ENCODE results near the gene MARCHF9.
A peak's percentile ranks its signal among the peaks of the same experiment; 100 is the strongest.
"Not testable (repeated sequence)": the region's sequence is repeated elsewhere in the genome, so short reads cannot be mapped to it uniquely, and the experiment has no call there.

MARCHF9 gene

GRCh38 chr12:57771236-57771872 is 16.5 kb downstream of the MARCHF9 start:
- DNase-seq (ENCODE audit: low spot score), result peak; percentile 97

GRCh38 chr12:57771873-57772428 is 17.0 kb downstream of the MARCHF9 start, which contains the start of gene METTL1:
Gene METTL1, minus strand, starts transcription at chr12:57772105. Its CDS starts 22 bp downstream, at chr12:57772083.
- peak; percentile 96 for DNase-seq (ENCODE audit: low spot score)

GRCh38 chr12:57772429-57773322 is 17.8 kb downstream of the MARCHF9 start, which contains the start of gene EEF1AKMT3:
Gene EEF1AKMT3, plus strand, starts transcription at chr12:57772614. Its CDS starts 111 bp downstream, at chr12:57772725.
- peak; percentile 71 for DNase-seq (ENCODE audit: low spot score)

- DNase-seq (ENCODE audit: low spot score), result not testable (repeated sequence)
Measured at GRCh38 chr12:57774634-57775033, 19.7 kb downstream of the MARCHF9 start.

- no peak for DNase-seq (ENCODE audit: low spot score)
Measured at GRCh38 chr12:57775044-57775443, 20.1 kb downstream of the MARCHF9 start.

- DNase-seq (ENCODE audit: low spot score), result no peak
Measured at GRCh38 chr12:57775563-57776246, 20.8 kb downstream of the MARCHF9 start.

- no peak for DNase-seq (ENCODE audit: low spot score)
Measured at GRCh38 chr12:57776247-57776587, 21.3 kb downstream of the MARCHF9 start.

- DNase-seq (ENCODE audit: low spot score), result no peak
Measured at GRCh38 chr12:57777367-57777766, 22.5 kb downstream of the MARCHF9 start.

GRCh38 chr12:57777911-57778310 is 23.0 kb downstream of the MARCHF9 start:
- no peak for DNase-seq (ENCODE audit: low spot score)

- DNase-seq (ENCODE audit: low spot score), result no peak
Measured at GRCh38 chr12:57779736-57780135, 24.8 kb downstream of the MARCHF9 start.

- DNase-seq (ENCODE audit: low spot score), result no peak
Measured at GRCh38 chr12:57780284-57780897, 25.5 kb downstream of the MARCHF9 start.

- no peak for DNase-seq (ENCODE audit: low spot score)
Measured at GRCh38 chr12:57781244-57781643, 26.3 kb downstream of the MARCHF9 start.

- DNase-seq (ENCODE audit: low spot score), result no peak
Measured at GRCh38 chr12:57781801-57782200, 26.9 kb downstream of the MARCHF9 start.

- DNase-seq (ENCODE audit: low spot score), result no peak
Measured at GRCh38 chr12:57782243-57782607, 27.3 kb downstream of the MARCHF9 start.

- DNase-seq (ENCODE audit: low spot score), result peak; percentile 79
Measured at GRCh38 chr12:57782608-57783465, 27.9 kb downstream of the MARCHF9 start, which contains the start of gene TSFM. Gene TSFM, plus strand, starts transcription at chr12:57782787. Its CDS starts 15 bp downstream, at chr12:57782802.

- no peak for DNase-seq (ENCODE audit: low spot score)
Measured at GRCh38 chr12:57783466-57783801, 28.5 kb downstream of the MARCHF9 start.

GRCh38 chr12:57783861-57784260 is 29.0 kb downstream of the MARCHF9 start:
- no peak for DNase-seq (ENCODE audit: low spot score)

GRCh38 chr12:57793920-57794319 is 39.0 kb downstream of the MARCHF9 start:
- no peak for DNase-seq (ENCODE audit: low spot score)

- DNase-seq (ENCODE audit: low spot score), result no peak
Measured at GRCh38 chr12:57795354-57795753, 40.5 kb downstream of the MARCHF9 start.

- no peak for DNase-seq (ENCODE audit: low spot score)
Measured at GRCh38 chr12:57796996-57797395, 42.1 kb downstream of the MARCHF9 start.

- DNase-seq (ENCODE audit: low spot score), result no peak
Measured at GRCh38 chr12:57797933-57798332, 43.0 kb downstream of the MARCHF9 start.

All from HuH-7 (cell line).